HL-60 (cell line): ENCODE data around the gene CDH20.

ENCODE experiments used
- DNase-seq, 2 experiments: peaks; one replicate each; pipeline ENCODE4 v3.0.0-alpha.2; 2010 to 2020; ENCODE audit warnings: low read depth in 1 of 2, low spot score in 1 of 2
- H3K27ac ChIP-seq: fragments of 250-450 bp; sonication (Bioruptor Pico); replicated peaks from 2 replicates; pipeline ENCODE4 v1.5.1; 2020; ENCODE audit warnings: mild to moderate bottlenecking, moderate library complexity
- H3K27me3 ChIP-seq: fragments of 250-450 bp; sonication (Bioruptor Pico); 2 replicates; pipeline ENCODE4 v1.5.1; 2021; ENCODE audit warnings: mild to moderate bottlenecking, moderate library complexity; ENCODE audit not compliant: insufficient read depth, poor library complexity, severe bottlenecking
- H3K4me3 ChIP-seq: replicated peaks from 2 replicates; pipeline ENCODE4 v1.5.1; 2011; ENCODE audit warnings: mild to moderate bottlenecking, control low read depth, low read length; ENCODE audit not compliant: insufficient read depth
- GABPA ChIP-seq: IDR thresholded peaks from 2 replicates; pipeline ENCODE4 v1.6.1; 2012; ENCODE audit warnings: low read depth
- POLR2AphosphoS5 ChIP-seq: IDR thresholded peaks from 2 replicates; pipeline ENCODE4 v1.6.1; 2012; ENCODE audit warnings: low read depth
- SPI1 ChIP-seq: IDR thresholded peaks from 2 replicates; pipeline ENCODE4 v1.6.1; 2012; ENCODE audit warnings: low read depth, mild to moderate bottlenecking, borderline replicate concordance
- TF ChIP-seq, protein P1 (sequence below): IDR thresholded peaks from one replicate; pipeline ENCODE4 v1.5.1; 2011; ENCODE audit warnings: low read length, control low read depth, inconsistent platforms; ENCODE audit not compliant: insufficient read depth
- TF ChIP-seq, protein P2 (sequence below): IDR thresholded peaks from 2 replicates; pipeline ENCODE4 v1.6.1; 2012; ENCODE audit warnings: low read depth; ENCODE audit not compliant: insufficient replicate concordance

CDH20 gene

DNA sequence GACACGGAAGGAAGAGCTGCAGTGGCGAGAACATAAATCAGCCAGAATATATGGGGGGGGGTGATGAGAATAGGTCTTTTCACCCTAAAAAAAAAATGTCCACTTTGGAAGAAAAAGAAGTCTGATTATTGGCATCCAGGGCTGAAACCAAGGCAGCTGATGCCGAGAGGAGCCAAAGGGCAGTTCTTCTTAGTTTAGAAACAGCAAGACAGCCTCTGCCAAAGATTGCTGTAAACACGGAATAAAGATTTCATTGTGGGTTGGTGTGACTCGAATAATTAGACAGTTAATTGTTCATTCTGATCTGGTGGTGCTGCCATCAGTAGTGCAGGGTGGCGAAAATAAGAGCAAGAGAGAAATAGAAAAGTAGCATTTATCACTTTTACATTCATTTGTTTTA is 3.5 kb downstream of the CDH20 start:
- Histone ChIP-seq H3K4me3 (no peak overlapping the region), H3K27me3 (peaks cover 52% of the 10 kb centered on the region), H3K27ac (no peak overlapping the region)
- no peak for DNase-seq
- TF ChIP-seq POLR2AphosphoS5 = no peak
- TF ChIP-seq, protein P1, sequence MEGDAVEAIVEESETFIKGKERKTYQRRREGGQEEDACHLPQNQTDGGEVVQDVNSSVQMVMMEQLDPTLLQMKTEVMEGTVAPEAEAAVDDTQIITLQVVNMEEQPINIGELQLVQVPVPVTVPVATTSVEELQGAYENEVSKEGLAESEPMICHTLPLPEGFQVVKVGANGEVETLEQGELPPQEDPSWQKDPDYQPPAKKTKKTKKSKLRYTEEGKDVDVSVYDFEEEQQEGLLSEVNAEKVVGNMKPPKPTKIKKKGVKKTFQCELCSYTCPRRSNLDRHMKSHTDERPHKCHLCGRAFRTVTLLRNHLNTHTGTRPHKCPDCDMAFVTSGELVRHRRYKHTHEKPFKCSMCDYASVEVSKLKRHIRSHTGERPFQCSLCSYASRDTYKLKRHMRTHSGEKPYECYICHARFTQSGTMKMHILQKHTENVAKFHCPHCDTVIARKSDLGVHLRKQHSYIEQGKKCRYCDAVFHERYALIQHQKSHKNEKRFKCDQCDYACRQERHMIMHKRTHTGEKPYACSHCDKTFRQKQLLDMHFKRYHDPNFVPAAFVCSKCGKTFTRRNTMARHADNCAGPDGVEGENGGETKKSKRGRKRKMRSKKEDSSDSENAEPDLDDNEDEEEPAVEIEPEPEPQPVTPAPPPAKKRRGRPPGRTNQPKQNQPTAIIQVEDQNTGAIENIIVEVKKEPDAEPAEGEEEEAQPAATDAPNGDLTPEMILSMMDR = no peak
- TF ChIP-seq SPI1 = no peak
- no peak for TF ChIP-seq GABPA
- TF ChIP-seq, protein P2, sequence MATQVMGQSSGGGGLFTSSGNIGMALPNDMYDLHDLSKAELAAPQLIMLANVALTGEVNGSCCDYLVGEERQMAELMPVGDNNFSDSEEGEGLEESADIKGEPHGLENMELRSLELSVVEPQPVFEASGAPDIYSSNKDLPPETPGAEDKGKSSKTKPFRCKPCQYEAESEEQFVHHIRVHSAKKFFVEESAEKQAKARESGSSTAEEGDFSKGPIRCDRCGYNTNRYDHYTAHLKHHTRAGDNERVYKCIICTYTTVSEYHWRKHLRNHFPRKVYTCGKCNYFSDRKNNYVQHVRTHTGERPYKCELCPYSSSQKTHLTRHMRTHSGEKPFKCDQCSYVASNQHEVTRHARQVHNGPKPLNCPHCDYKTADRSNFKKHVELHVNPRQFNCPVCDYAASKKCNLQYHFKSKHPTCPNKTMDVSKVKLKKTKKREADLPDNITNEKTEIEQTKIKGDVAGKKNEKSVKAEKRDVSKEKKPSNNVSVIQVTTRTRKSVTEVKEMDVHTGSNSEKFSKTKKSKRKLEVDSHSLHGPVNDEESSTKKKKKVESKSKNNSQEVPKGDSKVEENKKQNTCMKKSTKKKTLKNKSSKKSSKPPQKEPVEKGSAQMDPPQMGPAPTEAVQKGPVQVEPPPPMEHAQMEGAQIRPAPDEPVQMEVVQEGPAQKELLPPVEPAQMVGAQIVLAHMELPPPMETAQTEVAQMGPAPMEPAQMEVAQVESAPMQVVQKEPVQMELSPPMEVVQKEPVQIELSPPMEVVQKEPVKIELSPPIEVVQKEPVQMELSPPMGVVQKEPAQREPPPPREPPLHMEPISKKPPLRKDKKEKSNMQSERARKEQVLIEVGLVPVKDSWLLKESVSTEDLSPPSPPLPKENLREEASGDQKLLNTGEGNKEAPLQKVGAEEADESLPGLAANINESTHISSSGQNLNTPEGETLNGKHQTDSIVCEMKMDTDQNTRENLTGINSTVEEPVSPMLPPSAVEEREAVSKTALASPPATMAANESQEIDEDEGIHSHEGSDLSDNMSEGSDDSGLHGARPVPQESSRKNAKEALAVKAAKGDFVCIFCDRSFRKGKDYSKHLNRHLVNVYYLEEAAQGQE = no peak

DNA sequence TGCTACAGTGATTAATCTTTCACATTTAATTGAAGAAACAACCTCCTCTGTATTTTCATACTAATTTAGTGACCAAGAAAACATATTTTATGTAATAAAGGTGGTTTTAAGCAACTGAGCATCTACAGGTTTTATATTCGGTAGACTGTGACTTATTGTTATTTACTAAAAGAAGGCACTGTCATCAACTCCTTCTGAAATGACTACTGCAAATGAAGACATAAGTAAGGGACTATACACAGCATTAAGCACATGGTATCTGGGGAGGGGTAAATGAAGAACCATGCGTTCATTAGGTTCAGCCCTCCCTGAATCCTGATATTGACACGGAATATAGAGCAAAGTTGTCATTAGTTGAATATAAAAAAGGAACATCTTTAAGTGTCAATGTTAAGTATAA is 4.3 kb downstream of the CDH20 start:
- TF ChIP-seq SPI1 (no peak), GABPA (no peak), POLR2AphosphoS5 (no peak)
- TF ChIP-seq, protein P1 = no peak
- TF ChIP-seq, protein P2 = no peak
- no peak for DNase-seq
- Histone ChIP-seq H3K4me3 (no peak overlapping the region), H3K27ac (no peak overlapping the region), H3K27me3 (peaks cover 46% of the 10 kb centered on the region)

DNA sequence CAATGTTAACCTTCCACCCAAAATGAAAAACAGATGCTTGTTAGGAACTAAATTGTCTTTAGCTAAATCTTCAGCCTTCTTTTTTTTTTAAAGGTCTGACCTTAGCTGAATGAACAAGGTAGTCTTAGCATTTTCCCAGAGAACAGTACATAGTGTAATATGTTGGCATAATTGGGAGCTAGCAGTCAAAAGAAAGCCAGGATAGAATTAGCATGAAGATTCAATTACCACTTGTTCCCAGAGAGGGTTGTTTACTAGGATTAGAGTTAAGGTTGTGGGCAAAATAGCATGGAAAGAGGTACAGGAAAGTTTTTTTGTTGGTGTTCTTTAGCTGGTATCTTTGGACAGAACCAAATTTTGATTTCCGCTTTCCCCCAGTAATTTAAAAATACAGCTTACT is 6.9 kb downstream of the CDH20 start:
- H3K27ac ChIP-seq = no peak overlapping the region
- no peak for TF ChIP-seq POLR2AphosphoS5
- TF ChIP-seq, protein P1 = no peak
- TF ChIP-seq GABPA = no peak
- TF ChIP-seq, protein P2 = no peak
- no peak for TF ChIP-seq SPI1
- H3K4me3 ChIP-seq = no peak overlapping the region
- peaks cover 22% of the 10 kb centered on the region for H3K27me3 ChIP-seq
- DNase-seq = no peak
